Measurements from ENCODE around the gene GYG2.
"Not testable (repeated sequence)": the region's sequence is repeated elsewhere in the genome, so short reads cannot be mapped to it uniquely, and the experiment has no call there.

Gene GYG2

DNA sequence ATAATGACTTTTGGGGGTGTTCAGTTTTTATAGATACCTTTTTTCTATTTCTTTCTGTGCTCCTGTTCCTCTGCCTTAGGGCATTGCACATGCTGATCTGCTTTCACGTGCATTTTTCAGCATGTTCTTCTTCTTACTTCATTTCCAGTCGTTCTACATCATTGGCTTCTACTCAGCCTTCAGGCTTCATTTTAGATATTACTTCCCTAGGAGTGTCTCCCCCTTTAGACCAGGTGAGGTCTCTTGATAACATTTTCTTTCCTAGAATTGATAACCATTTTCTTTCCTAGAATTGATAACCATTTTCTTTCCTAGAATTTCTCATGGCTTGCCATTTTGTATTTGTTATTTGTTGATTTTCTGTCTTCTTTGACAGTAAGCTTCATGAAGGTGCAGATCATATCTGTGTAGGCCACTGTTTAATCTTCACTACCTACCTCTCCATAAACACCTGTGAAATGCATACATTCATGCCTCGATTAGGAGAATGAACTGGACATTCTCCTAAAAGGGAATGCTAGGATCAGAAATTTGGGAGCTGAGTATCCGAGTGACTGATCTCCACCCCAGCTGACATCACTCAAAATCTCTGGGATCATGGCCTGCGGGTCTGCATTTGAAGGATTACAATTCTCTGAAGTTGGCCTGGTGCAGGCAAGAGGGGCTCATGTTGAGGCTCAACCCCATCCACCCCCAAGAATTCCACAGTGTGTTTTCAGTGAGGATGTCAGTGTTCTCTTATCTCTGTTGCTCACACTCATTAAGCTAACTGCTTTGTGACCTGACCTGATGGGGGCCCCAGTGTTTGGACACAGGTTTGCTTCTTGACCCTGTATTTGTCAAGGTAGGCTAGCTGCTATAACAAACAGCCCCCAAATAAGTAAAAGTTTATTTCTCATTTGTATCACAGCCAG lies 45.7 kb downstream of the GYG2 start:
- no peak for DNase-seq

DNA sequence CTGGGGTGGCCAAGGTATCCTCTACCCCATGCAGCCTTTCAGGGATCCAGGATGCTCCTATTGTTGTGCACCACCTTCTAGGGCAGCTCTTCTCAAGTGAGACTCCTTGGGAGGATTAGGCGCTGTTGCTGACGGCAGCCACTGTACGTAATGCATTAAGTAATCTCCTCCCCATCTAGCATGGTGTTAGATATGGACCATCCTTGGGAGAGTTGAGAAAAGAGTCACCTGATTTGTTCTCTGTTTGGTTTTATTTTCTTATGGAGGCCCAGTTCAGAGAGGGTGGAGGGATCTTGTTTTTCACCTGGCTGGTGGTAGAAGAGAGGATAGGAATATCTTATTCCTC lies 46.4 kb downstream of the GYG2 start:
- DNase-seq, result no peak

DNA sequence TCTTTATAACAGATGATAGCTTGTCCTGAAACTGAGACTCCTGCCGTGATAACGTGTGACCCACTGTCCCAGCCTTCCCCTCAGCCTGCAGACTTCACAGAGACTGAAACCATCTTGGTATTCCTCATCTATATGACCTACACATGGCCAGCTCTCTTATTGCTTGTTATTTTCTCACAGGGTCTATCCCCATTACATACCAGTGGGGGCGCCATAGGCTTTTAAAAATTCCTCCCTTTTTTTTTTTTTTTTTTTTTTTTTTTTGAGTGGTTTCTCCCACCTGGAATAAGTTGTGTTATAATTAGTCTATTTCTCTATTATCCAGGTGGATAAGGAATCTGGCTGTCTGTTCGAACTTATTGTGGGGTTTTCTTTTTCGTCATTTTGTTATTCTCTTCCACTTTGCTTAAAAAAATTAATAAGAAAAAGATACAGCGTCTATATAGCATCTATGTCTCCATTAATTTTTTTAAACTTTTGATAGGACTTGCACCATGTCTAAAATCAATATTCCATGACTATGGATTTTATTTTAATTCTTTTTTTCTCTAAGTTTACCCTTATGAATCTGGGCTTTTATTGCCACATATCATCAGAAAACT lies 47.2 kb downstream of the GYG2 start:
- DNase-seq, result no peak

DNA sequence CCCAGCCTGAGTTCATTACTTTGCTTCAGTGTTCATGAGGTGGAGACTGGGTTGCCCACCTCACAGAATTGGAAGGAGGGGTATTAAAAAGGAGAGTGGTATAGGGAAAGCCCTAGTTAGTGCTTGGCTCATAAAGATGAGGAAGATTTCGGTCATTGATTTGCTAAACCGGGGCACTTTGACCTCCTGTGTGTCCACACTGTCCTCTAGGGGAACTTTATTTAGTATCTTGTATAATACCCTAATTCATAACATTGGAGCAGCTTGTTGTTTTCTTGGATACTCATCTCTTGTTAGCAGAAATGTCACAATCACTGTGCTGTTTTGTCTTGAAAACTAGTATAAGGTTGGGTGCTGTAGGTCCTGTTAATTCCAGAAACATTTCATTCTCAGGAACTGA lies 49.8 kb downstream of the GYG2 start:
- DNase-seq, result no peak

DNA sequence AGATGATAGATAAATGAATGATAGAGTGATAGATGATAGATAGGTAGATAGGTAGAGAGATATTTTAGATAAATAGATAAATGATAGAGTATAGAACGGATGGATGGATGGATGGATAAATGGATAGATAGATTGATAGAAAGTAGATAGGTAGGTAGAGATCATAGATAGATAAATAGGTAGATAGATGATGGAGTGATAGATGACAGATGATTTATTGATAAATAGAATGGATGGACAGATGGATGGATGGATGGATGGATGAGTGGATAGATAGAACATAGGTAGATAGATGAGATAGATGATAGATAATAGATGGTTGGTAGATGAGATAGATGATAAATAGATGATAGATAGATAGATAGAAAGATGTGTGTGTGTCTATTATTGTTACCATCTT lies 50.9 kb downstream of the GYG2 start:
- no peak for DNase-seq

DNA sequence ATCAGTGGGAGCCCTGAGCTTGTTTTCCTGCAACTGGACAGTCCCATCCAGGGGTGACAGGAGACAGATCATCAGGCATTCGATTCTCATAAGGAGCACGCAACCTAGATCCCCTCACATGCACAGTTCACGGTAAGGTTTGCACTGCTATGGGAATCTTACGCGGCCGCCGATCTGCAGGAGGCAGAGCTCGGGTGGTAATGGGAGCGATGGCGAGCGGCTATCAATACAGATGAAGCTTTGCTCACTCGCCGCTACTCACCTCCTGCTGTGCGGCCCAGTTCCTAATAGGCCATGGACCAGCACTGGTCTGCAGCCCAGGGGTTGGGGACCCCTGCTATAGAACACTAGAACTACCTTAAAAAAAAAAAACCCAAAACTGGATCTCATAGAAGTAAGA lies 55.0 kb downstream of the GYG2 start:
- no peak for DNase-seq

DNA sequence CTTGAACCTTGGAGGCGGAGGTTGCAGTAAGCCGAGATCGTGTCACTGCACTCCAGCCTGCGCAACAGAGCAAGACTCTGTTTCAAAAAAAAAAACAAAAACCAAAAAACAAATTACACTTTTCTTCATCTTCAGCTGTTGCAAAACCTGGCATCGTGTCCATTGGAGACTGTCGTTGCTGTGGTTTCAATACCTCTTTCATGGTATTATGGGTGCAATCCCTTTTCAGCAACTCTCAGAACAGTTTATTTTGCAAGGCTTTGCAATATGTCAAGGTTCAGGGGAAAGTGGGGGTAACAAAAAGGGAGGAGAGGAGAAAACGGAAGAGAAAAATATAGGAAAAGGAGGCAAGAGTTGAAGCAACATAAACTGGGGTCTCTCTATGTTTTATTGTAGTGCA lies 59.6 kb downstream of the GYG2 start:
- DNase-seq, result no peak

DNA sequence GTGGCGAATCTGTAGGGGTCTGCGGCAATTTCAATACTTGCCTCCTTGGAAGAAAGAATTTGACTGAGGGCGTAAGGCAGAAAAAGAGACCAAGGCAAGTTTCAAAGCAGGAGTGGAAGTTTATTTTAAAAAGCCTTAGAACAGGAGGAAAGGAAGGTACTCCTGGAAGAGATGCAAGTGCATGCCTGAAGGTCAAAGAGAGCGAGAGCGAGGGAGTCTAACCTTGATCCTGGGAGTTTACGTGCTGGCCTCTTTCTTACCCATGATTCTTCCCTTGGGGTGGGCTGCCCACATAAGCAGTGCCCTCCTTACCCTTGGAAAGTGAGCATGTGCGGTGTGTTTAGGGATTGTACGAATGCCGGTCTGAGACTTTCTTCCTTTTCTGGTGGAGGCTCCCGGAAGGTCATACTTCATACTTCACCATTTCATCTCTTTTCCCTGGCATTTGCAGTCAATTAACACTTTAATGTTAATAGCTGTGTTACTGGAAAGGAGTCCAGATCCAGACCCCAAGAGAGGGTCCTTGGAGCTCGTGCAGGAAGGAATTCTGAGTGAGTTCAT lies 60.4 kb downstream of the GYG2 start:
- no peak for DNase-seq

DNA sequence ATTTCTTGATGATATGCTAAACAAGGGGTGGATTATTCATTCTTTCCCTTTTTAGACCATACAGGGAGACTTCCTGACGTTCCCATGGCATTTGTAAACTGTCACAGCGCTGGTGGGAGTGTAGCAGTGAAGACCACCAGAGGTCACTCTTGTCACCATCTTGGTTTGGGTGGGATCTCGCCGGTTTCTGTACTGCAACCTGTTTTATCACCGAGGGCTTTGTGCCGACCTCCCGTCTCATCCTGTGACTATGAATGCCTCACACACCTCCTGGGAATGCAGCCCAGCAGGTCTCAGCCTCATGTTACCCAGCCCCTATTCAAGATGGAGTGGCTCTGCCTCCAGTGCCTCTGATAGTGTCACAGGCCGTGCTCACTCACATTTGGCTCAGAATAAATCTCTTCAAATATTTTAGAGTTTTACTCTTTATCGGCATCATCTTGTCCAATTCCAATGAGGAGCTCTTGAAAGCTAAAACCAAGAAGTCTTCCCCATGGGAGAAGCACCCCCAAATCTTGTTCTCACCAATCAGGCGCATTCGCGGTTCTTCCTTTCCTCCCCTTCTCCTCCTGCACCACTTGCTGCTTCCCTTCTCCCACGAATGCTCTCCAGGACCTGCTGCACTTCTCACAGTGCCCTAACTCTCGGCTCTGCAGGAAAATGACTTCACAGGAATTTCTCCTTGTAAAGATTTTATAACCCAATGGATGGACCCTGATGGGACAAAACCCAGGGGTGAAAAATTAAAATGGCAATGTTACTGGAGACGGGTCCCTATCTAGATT lies 61.2 kb downstream of the GYG2 start:
- not testable (repeated sequence) for DNase-seq

DNA sequence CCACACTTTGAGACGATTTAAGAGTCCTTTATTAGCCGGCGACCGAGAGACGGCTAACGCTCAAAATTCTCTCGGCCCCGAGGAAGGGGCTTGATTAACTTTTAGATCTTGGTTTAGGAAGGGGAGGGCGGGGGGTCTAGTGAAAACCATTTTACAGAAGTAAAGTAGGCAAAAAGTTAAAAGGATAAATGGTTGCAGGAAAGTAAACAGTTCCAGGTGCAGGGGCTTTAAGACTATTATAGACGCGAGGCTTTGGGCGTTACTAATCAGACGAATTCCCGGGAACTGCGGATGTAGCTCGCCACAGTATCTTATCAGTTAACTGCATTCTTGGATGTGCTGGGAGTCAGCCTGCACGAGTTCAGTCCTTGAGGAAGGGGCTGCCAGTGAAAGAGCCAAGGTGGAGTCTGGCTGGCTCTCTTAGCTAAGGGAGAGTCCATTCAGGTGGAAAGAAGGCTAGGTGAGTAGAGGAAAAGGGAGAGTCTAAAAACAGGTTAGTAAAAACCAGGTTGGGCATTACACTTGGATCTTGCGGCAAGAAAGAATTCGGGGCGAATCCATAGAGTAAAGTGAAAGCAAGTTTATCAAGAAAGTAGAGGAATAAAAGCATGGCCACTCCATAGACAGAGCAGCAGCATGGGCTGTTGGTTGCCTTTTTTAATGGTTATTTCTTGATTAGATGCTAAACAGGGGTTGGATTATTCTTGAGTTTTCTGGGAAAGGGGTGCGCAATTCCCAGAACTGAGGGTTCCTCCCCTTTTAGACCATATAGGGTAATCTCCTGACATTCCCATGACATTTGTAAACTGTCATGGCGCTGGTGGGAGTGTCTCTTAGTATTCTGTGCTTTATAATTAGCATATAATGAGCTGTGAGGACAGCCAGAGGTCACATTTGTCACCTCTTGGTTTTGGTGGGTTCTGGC lies 62.1 kb downstream of the GYG2 start:
- not testable (repeated sequence) for DNase-seq

DNA sequence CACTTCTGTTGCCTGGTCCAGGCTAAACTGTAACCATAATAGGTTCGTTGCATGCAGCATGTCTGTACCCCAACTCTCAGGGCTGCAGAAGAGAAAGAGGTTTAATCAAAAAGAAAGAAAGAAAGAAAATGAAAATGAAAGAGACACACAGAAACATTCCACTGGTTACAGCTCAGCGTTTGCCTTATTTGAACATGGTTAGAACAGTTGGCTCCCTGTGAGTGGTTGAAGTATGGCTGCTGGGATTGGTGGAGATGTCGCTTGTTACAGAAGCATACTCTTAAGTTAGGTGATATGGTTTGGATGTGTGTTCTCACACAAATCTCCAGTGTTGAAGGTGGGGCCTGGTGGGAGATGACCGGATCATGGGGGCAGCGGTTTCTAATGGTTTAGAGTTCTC lies 64.1 kb downstream of the GYG2 start:
- DNase-seq, result no peak

DNA sequence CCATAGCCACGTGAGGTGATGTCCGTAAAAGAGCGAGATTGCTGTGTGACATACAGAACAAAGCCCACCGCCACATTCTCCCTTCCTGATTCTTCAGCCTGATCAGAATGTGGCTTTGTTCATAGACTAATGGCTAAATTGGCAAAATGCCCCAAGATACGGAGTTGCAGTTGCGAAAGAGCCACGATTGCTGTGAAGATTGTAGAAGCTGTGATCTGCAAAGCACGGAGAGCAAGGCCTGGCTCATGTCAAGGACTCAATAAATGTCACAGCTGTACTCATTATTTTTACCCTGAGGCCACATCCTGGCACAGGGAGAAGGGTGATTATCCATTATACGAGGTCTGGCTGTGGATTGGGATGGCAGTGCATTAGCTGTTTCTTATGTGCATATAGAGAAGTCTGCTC lies 66.2 kb downstream of the GYG2 start:
- no peak for DNase-seq

DNA sequence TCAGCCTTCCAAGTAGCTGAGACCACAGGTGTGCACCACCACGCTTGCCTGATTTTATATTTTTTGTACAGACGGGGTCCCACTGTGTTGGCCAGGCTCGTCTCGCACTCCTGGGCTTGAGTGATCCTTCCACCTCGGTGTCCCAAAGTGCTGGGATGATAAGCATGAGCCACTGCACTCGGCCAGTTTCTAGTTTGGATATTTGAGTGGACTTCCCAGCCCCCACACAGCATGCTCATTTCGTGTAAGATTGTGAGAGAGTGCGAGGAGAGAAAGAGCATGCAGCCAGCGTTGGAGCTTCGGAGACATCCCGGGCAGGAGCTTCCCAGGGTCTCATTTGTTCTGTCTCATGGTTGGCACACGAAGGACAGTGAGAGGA lies 68.6 kb downstream of the GYG2 start:
- DNase-seq, result no peak

DNA sequence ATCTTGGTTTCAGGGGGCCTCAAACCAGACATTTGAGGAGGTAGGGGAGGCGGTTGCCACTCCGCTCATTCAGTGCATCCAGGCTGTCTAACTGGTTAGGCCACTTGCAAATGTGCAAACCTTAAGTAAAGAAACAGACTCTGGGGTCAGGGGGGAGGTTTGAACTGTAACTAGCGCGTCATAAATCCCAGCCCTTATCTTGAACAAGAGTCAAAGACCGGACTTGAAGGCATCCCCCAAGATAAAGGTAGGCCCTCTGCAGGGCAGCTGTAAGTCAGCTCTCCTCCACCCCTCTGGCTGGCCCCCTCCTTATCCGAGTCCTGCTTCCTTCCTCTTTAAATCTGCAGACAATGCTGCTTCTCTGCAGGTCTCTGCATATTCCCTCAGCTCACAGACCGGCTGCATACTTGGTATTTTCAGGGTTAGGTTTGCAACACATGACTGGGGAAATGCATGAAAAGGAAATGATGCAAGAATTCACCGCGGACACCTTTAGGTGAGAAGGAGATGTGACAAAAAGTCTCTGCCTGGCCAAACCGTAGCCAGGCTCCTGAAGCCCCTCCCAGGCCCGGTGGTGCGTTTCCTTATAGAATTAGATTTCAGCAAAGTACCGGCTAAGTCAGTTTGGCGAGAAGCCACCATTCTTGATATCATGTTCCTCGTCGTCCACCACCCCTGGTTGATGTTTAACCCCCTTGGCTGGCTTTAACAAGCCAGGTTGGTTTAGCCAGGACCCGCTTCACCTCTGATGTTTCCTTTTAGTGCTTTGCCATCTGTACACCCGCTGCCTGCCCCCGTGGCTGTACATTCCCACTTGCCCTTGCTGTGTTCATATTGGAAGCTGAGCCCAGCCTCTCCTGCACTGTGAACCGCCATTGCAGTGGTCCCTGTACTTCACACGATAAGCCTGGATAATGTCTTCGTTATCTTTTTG lies 69.2 kb downstream of the GYG2 start:
- not testable (repeated sequence) for DNase-seq

DNA sequence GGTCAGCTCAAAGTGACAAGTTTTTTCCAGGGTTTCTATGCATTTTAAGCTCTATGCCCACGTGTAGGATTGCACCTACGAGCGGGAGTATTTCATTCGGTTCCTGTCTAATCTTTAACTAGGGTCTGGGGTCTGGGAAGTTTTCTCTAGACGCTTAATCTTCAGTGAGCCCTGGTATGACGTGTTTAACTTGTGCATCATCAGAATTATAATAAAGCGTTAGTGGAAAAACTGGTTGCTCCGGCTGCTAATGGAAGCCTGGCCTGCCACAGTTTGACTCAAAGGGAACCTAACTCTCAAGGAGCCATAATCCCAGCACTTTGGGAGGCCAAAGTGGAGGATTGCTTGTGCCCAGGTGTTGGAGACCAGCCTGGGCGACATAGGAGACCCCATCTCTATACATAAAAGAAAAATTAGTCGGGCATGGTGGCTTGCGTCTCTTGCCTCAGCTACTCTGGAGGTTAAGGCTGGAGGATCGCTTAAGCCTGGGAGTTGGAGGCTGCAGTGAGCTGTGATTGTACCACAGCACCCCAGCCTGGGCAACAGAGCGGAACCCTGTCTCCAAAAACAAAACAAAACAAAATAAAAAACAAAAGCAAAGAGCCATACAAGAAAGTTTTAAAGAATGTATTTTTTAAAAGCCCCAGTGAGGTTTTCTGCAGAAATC lies 70.2 kb downstream of the GYG2 start:
- no peak for DNase-seq

DNA sequence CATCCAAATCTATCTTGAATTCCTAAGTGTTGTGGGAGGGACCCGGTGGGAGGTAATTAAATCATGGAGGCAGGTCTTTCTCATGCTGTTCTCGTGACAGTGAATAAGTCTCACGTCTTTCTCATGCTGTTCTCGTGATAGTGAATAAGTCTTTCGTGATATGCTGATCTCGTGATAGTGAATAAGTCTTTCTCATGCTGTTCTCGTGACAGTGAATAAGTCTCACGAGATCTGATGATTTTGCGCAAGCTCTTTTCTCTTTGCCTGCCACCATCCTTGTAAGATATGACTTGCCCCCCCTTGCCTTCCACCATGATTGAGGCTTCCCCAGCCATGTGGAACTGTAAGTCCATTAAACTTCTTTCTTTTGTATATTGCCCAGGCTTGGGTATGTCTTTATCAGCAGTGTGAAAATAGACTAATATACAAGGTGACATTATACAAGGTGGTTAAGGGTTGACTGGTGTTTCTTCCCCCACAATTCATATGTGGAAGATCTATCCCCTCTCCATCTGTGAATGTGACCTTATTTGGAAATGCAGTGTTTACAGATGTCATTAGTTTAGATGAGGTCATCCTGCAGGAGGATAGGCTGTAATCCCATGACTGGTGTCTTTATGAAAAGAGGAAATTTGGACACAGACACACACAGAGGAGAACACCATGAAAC lies 72.8 kb downstream of the GYG2 start:
- DNase-seq, result no peak

DNA sequence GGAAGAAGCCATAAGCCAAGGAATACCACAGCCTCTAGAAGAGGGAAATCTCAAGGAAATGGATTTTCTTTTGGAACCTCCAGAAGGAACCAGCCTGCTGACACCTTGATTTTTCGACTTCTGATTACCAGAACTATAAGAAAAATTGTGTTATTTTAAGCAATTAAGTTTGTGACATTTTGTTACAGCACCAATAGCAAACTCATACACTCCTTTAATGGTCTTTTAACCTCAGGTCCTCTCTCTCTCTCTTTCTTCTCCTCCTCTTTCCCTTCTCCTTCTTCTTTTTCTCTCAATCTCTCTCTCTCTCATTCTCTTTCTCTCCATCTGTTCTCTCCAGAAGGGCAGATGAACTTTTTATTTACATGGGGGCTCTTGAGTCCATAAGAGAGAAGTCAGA lies 74.1 kb downstream of the GYG2 start:
- DNase-seq, result no peak

DNA sequence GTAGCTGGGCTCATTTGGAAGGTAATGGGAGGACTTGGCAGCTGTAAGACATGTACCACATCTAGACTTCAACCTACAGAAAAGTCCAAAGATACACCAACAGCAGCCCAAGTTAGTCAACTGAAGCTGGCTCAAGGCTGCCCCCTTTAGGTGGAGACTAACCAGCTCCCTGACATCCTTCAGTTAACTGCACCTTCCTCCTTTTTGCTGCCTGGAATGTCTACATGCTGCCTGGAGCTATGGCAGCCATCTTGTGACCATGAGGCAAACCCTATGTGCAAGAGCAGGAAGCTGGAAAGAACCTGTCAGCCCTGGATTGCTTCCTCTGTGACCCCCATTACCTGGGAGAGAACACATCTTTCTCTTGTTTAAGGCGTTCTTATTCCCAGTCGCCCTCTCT lies 74.6 kb downstream of the GYG2 start:
- no peak for DNase-seq

DNA sequence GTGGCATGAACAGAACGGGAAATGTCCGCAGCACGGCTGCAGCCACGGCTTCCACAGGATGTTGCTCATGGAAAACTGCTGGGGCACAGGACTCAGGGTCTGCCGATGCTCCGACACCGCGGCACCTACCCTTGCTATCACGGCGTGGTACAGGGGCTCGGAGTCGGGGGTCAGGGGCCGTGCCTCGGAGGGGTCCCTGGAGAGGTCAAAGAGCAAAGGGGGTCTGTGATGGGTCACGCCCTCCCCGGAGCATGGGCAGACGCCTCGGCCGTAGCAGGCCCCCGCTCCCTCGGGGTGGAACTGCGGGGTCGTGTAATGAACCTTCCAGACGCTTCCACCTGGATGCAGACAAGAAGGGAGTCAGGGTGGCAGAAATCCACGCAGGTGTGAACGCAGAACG lies 78.6 kb downstream of the GYG2 start:
- no peak for DNase-seq

DNA sequence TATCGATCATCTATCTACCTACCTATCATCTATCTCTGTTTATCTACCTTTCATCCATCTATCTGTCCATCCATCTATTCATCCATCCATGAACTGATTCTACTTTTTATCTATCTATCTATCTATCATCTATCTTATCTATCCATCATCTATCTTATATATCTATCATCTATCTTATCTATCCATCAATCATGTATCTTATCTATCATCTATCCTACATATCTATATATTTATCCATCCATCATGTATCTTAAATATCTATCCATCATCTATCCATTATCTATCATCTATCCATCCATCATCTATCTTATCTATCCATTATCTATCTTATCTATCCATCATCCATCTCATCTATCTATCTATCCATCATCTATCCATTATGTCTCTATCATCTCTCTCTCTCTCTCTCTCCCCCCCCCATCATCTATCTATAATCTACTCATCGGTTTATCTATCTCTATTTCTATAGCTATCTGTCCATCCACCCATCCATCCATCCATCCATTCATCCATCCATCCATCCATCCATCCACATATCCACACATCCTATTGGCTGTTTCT lies 79.5 kb downstream of the GYG2 start:
- no peak for DNase-seq

All from NCI-H524 treated with DMSO at 0.1 percent for 48 hours (cell line).